CD4-positive, alpha-beta T cell treated with Interleukin-12 subunit alpha and Interleukin-12 subunit beta, for 1 hour (primary cell): Measurements from ENCODE around the gene VEPH1.
A peak's percentile ranks its signal among the peaks of the same experiment; 100 is the strongest.

ENCODE experiments used
- DNase-seq: peaks from one replicate; pipeline ENCODE4 v3.0.0-alpha.2; 2020

Gene VEPH1

GRCh38 chr3:157472648-157473047 is 30.6 kb downstream of the VEPH1 start:
- no peak for DNase-seq

GRCh38 chr3:157471064-157471463 is 32.2 kb downstream of the VEPH1 start:
- DNase-seq, result no peak

GRCh38 chr3:157469561-157470294 is 33.5 kb downstream of the VEPH1 start:
- DNase-seq, result no peak

- no peak for DNase-seq
These were observed 36.0 kb downstream of the VEPH1 start for GRCh38 chr3:157467200-157467599.

GRCh38 chr3:157465741-157466140 is 37.5 kb downstream of the VEPH1 start:
- no peak for DNase-seq

GRCh38 chr3:157464321-157464720 is 38.9 kb downstream of the VEPH1 start:
- no peak for DNase-seq

- DNase-seq, result no peak
These were observed 39.4 kb downstream of the VEPH1 start for GRCh38 chr3:157463816-157464215.

- no peak for DNase-seq
These were observed 43.0 kb downstream of the VEPH1 start for GRCh38 chr3:157460253-157460652.

- no peak for DNase-seq
These were observed 43.5 kb downstream of the VEPH1 start for GRCh38 chr3:157459706-157460105.

GRCh38 chr3:157453824-157454223 is 49.4 kb downstream of the VEPH1 start:
- no peak for DNase-seq

GRCh38 chr3:157452097-157452496 is 51.1 kb downstream of the VEPH1 start:
- no peak for DNase-seq

GRCh38 chr3:157447026-157447694 is 56.1 kb downstream of the VEPH1 start:
- no peak for DNase-seq

GRCh38 chr3:157445857-157446256 is 57.4 kb downstream of the VEPH1 start:
- no peak for DNase-seq

- DNase-seq, result no peak
These were observed 58.4 kb downstream of the VEPH1 start for GRCh38 chr3:157444797-157445184.

- DNase-seq, result no peak
These were observed 59.1 kb downstream of the VEPH1 start for GRCh38 chr3:157443905-157444796.

GRCh38 chr3:157442729-157443128 is 60.5 kb downstream of the VEPH1 start:
- no peak for DNase-seq

- DNase-seq, result no peak
These were observed 62.1 kb downstream of the VEPH1 start for GRCh38 chr3:157441102-157441624.

GRCh38 chr3:157438194-157438730 is 65.0 kb downstream of the VEPH1 start:
- no peak for DNase-seq

GRCh38 chr3:157436583-157437291 is 66.5 kb downstream of the VEPH1 start, which contains the start of gene PTX3:
Gene PTX3 (plus strand): TSS chr3:157436850. CDS start chr3:157436934, 84 bp downstream.
- peak; percentile 4 for DNase-seq

- no peak for DNase-seq
These were observed 73.5 kb downstream of the VEPH1 start for GRCh38 chr3:157429708-157430107.

GRCh38 chr3:157428853-157429252 is 74.4 kb downstream of the VEPH1 start:
- no peak for DNase-seq

GRCh38 chr3:157427901-157428300 is 75.3 kb downstream of the VEPH1 start:
- no peak for DNase-seq
